Activated CD4-positive, alpha-beta T cell treated with anti-CD3 and anti-CD28 coated beads for 1 hour (primary cell): Measurements from ENCODE around the gene TRIO.

ENCODE experiments used
- DNase-seq: peaks from one replicate; pipeline ENCODE4 v3.0.0-alpha.2; 2020

TRIO gene

DNA sequence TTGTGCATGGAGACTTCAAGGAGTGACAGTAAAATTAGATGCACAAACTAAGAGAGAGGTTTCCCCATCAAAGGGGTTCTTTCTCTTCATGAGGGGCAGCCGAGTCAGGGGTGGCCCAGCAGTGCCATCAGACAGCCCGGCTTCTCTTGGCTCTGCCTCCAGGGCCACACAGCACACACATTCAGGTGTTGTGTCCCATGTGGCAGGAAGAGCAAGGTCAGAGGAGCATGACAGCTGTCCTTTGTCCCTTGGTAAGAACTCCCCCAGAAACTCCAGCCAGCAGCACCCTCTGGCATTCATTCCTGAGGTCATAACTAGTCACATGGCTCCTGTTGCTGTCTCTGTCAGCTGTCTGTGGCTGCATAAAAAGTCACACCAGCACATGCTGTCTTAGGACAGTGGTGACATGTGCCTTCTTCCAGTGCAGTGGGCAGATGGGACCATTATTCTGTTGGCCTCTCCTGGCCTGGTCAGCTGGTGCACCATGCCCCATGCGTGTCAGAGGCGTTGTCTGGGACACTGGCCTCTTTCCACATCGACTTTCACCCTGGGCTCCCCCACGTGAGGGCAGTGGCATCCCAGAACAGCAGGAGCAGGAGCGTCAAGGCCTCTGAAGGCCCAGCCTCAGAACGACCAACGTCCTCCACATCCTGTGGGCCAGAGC lies 360.0 kb downstream of the TRIO start:
- DNase-seq, result no peak

DNA sequence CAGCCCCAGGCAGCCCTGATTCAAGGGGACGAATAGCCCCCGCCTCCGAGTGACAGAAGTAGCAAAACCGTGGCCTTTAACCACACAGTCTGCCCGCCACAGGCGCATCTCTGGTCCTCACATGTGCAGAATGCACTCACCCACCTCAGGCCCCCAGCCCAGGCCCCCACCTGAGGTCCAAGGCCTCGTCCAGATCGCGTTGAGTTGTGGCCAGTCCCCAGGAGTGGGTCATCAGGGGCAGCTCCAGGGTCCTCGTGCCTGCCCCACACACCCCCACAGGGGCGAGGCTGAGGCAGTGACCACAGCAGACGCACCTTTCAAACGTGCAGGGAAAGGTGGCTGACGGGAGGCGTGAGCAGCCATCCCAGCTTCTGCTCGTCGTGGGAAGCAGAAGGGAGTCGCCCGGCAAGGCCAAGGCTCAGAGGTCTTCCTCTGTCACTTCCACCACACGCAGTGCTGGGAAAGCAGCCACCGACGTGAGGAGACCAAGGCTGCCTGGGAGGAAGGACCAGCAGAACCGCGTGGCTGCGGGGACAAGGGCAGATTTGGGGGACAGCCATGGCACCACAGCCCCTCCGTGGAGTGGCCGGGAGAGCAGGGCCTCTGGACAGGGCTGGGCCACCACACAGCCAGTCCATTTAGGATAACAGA lies 360.7 kb downstream of the TRIO start:
- DNase-seq, result no peak

DNA sequence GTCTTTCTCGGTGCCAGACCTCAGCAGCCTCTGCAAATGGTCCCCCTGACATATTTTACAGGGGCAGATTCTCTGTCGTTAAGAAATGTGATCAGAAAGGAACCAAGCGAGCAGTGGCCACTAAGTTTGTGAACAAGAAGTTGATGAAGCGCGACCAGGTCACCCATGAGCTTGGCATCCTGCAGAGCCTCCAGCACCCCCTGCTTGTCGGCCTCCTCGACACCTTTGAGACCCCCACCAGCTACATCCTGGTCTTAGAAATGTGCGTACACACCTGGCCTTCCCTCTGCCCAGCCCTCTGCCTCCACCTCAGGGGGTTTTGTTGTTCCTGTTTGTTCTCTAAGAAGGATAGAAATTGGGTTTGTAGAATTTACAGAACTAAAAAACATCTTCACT lies 361.2 kb downstream of the TRIO start:
- DNase-seq, result no peak

DNA sequence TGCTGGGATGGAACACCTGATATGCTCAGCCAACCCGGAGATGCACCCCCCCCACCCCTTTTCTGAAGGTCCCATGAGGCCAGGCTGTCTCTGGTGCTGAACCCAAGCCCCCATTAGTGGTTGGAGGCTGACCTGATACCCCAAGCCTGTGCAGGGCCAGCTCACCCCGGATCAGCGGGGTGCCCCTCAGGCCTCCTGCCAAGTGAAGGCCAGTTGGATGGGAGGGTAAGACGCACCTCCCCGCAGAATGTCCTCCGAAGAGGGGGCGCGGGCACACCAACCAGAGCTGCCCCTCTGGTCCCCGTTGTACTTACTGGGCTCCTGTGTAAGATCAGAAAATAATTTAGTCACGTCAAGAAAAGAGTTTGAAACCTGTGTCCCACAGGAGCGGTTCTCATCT lies 361.7 kb downstream of the TRIO start:
- DNase-seq, result no peak

DNA sequence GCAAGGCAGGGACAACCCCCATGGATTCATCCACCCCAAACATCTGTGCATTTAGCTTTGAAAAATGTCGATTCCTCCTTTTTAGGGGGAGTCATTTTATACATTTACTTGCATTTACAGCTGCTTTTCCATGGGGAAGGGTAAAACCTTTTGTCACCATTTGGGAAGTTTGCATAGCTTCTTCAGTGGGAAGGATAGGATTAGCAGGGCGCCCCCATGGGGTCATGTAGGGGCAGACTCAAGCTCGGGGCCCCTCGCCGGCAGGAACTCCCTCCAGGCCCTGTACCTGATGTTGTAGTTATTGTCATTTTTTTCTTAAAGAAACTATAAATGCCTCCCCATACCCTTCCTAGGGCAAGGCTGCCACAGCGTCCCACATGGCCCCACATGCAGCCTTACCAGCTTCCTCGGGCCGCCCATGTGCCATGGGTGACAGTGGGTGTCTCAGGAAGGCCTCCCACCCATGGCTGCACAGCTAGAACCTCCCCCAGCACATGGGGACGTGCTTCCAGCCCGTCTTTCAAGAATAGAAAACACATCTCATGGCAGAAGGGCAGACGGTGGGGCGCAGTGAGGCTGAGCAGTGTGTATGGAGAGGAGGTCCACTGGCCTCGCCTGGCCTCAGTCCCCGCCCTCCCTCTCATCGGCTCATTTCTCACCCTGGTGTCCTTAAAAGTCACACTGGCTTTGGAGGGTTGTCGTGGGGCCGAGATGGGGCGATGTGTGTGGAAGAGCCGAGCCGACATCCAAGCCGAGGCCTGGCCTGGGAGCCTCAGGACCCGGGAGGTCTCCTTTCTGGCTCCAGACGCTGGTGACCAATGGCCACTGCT lies 362.4 kb downstream of the TRIO start:
- no peak for DNase-seq

DNA sequence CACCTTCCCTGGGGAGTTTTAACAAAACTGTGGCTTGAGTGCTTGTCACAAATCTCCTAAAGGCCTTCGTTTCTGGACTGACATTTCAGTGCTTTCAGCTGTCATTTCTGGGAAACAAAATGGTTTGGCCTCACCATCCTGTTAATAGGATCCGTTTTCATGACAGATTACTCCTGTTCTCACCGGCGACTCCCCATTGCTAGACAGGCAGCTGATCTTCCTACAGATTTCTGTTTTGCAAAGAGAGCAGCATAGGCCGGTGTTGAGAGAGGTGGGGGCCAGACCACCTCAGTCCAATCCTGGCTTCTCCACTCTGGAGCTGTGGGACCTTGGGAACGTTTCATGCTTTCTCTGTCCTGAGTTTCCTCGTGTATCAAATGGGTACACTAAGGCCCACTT lies 363.0 kb downstream of the TRIO start:
- DNase-seq, result no peak

DNA sequence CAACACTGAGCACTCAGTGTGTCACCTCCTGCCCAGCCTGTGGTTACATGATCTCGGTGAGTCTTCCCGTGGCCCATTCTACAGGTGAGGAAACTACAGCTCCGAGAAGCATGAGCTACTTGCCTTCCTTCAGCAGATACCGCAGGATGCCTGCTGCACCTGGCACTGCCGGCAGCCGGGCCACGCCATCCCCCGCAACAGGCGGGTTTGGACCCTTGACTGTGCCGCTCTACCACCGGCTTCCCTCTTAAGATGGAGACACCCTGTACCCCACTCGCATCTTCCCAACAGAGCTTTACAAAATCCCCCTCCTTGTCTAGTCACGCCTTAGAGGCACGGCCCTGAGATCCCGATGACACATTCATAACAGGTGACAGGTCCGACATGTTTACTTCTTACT lies 363.5 kb downstream of the TRIO start:
- DNase-seq, result no peak

DNA sequence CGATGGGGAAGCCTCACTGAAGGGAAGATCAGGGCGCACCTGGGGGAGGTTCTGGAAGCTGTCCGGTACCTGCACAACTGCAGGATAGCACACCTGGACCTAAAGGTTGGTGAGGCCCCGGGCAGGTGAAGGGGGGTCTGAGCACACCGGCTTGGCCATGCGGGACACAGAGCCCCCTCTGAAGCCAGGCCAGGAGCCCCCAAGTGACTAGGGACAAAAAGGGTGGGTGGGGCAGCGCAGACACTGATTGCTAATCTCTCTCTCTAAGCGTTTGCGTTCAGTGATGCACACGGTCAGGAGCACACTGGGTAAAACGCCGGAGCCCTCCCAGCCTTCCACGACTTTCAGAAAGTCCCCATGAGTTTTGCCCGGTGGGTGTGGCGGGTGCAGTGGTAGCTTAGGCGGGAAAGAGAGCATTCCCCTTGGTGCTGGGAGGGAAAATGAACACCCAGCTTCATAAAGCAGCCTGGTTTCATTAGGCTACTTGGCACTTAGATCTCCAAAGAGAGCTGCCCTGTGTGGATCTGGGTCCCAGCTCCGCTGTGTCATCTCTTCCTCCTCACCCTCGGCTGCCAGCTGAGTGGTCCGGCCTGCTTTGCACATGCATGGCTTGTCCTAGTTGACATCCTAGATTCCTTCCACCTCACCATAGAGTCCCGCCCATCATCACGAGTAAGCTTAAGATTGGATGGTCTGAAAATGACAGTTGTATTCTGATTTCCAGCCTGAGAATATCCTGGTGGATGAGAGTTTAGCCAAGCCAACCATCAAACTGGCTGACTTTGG lies 364.2 kb downstream of the TRIO start:
- DNase-seq, result no peak

DNA sequence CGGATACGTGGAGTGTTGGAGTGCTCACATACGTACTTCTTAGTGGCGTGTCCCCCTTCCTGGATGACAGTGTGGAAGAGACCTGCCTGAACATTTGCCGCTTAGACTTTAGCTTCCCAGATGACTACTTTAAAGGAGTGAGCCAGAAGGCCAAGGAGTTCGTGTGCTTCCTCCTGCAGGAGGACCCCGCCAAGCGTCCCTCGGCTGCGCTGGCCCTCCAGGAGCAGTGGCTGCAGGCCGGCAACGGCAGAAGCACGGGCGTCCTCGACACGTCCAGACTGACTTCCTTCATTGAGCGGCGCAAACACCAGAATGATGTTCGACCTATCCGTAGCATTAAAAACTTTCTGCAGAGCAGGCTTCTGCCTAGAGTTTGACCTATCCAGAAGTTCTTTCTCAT lies 364.9 kb downstream of the TRIO start:
- no peak for DNase-seq

DNA sequence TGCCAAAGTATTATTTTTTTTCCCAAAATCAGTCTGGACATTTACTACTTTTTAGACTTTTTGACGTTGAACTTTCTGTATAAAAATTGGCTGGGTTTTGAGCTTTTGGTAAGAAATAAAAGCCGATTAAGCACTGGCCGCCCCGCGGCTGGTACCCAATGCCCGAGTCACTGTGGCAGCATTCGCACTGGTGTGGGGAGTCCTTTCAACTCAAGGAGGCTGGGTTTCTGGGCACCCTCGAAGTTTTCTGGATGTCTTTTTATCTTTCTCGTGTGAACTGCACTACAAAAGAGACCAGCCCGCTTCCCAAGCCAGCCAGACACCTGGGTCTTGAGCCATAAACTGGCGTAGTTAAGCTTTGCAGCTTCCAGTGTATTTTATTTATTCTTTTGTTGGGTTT lies 366.4 kb downstream of the TRIO start:
- DNase-seq, result no peak

DNA sequence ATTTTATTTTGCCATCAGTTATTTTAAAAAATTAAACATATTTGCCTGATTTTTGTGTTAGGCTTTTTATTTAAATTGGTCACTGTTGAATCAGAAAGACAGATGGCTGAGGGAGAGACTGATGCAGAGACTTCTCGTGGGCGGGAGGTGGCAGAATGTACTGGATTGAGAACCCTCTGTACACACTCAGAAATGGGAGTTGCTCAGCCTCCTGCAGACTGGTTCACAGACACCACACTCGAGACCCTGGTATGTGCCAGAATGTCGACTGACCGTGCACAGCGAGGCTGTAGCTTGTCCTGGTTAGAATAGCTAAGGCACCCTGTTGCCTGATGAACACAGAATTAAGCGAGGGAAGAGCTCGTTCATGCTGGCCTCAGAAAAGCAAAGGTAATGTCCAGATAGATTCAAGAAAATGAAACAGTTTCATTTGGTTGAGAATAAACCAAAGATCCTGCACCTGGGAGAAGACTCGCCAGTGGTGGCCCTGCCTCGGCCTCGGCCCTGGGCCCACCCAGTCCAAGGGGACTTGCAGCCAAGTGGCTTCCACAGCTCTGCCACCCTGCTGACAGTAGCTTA lies 367.1 kb downstream of the TRIO start:
- no peak for DNase-seq

DNA sequence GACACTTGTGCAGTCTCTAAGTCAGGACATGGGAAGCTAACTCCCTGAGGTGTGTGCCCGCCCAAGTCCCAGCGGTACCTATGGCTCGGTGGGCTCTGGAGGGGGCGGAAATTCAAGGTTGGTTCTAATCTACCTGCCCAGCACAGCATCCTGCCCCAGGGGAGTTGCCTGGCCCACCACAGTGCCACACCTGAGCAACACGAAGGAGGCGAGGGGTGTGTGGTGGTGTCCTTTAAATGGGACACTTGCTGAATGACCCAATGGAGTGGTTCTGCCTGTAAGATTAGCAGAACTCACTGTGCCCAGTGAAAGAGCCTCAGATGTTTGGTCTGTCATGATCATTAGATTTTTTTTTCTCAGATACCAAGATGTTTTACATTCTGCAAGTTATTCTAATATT lies 367.7 kb downstream of the TRIO start:
- no peak for DNase-seq

DNA sequence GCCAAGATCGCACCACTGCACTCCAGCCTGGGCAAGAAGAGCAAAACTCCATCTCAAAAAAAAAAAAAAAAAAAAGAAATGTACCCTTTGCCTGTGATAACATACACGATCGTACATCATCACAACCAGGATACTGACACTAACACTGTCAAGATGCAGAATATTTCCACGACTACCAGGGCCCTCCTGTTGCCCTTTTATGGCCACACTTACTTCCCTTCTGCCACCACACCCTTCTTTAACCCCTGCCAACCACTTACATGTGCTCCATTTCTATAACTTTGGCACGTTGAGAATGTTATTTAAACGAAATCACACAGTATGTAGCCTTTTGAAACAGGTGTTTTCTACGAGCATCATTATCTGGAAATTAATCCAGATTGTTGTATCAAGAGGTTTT lies 369.4 kb downstream of the TRIO start:
- no peak for DNase-seq

DNA sequence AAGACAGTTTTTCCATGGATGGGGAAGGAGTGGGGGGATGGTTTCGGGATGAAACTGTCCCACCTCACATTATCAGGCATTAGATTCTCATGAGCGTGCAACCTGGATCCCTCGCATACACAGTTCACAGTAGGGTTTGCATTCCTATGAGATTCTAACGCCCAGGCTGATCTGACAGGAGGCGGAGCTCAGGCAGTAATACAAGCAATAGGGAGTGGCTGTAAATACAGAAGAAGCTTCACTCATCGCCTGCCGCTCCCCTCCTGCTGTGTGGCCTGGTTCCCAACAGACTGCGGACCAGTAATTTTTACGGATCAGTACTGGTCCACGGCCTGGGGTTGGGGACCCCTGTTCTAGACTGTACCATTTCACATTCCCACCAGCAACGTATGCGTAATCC lies 370.1 kb downstream of the TRIO start:
- DNase-seq, result no peak

DNA sequence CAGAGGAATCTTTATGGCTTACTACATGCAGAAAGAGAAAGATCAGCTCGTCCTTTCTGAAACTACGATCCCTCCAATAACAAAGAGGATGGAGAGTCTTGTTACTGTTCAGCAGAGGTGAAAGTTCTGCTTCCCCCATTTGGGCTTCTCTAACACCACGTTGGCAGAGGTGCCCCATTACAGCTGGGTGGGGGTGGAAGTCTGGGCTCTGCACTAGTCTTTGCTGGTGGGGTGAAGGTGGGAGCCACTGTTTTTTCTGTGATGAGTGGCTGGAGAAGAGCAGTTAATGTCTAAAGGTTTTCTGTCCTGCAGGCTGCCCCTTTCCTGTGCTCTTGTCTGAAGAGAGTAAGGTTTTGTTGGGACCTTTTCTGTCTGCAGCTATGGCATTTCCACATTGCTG lies 373.8 kb downstream of the TRIO start:
- no peak for DNase-seq

DNA sequence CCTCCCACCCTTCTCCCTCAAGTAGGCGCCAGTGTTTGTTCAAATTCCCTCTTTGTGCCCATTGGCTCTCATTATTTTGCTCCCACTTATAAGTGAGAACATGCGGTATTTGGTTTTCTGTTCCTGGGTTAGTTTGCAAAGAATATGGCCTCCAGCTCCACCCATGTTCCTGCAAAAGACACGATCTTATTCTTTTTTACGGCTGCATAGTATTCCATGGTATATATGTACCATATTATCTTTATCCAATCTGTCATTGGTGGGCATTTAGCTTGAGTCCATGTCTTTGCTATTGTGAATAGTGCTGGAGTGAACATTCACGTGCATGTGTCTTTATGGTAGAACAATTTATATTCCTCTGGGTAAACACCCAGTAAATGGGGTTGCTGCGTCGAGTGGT lies 375.5 kb downstream of the TRIO start:
- no peak for DNase-seq

DNA sequence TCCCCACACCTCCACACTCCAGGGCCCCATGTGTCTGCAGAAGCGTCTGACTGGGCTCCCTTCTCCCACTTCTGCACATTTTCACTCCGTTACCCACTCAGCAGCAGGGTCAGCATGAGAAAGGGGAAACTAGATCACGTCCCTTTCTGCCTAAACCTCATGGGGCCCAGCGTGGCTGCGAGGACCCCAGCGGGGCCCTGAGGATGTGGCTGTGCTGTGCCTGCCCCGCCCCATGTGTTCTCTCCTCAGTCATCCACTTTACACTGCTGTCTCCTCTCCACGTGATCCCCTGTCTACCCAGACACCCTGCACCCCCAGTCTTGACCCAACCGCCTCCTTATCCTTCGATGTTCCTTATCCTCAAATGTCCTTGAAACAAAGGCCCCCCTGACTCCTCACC lies 378.6 kb downstream of the TRIO start:
- no peak for DNase-seq

DNA sequence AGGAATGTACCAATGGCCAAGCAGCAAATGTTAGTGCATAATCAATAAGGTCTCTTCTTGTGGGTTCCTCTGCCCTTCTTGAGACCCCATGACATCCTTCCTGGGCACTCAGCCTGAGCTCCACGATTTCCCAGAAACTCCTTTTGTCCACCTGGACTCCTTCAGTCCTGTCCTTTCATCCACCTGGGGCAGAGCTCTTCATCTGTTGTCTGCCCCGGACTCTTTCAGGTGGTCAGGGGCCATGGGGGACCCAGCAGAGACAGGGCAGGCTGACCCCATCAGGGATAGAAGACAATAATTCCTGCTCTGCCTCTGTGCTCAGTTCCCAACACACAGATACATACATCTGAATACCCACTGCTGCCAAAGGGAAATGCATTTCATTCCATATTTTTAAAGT lies 379.6 kb downstream of the TRIO start:
- no peak for DNase-seq

DNA sequence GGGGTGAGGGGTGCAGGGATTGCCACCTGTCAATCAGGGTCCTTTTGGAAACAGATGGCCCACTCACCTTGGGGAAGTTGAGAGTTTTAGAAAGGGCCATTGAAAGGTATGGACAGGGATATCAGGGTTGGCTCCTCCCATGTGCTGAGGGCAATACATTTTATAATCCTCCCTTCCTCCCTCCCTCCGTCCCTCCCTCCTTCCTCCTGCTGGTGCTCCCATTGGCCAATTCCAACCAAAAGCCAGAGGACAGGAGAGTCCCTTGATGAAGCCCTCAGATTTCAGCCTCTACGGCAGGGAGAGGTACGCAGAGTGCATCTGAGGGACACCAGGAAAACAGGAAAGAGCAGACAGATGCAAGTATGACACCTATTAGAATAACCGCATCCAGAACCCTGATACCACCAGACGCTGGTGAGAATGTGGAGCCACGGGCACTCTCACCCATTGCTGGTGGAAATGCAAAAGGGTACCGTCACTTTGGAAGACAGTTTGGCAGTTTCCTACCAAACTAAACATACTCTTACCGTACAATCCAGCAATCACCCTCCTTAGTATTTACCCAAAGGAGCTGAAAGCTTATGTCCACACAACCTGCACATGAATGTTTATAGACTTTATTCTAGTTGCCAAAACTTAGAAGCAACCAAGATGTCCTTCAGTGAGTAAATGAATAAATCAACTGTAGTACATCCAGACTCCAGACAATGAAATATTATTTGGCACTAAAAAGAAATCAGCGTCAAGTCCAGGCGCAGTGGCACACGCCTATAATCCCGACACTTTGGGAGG lies 380.3 kb downstream of the TRIO start:
- no peak for DNase-seq

DNA sequence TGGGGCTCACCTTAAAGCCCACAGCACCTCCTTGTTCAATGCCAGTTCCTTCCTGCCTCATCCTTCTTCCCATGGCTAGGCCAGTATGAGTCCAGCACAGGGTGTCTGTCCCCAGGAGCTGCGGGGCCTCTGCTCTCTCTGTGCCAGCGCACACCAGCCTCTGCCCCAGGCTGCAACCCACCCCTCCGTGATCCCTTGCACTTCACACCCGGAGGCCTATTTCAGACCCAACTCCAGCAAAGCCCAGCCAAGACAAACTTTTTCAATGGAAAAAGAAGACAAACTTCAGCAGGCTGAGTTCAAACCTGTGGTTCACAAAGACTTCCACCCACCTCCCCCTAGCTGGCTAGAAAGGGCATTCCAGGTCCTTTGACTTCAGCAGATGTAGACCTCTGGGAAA lies 382.3 kb downstream of the TRIO start:
- DNase-seq, result no peak

DNA sequence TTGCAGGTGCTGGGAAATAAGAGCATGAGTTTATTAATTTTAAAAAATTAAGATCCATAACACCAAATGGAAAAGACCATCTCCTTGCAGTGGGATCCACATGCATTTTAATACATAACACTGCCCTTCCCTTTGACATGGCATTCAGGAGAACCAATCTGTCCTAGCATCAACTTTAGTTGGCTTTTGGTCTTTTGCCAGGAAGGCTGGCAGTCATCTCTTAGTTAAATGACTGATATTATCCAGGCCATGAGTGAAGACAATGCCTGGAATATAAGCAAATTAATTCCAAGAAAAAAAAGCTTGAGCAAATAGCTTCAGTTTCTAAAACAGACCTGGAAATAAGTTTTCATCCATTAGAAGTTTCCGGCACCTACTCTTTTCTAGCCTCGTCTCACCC lies 383.4 kb downstream of the TRIO start:
- DNase-seq, result no peak

DNA sequence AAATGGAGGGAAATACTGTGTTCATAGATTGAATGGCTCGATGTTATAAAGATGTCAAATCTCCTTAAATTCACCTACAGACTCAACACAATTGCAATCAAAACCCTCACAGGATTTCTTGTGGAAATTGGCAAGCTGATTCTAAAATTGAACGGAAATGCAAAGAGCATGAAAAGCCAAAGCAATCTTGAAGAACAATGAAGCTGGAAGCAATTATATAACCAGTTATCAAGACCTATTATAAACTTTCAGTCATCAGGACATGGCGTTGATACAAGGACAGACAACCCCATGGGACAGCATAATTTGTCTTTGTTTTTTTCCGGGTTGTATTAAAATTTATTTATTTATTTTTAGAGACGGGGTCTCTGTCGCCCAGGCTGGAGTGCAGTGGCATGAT lies 385.0 kb downstream of the TRIO start:
- DNase-seq, result no peak
